CD4-positive, alpha-beta T cell treated with Interleukin-10 for 1 hour (primary cell): ENCODE data around the gene RASSF10.

Experiments
- DNase-seq: peaks from one replicate; pipeline ENCODE4 v3.0.0-alpha.2; 2020

RASSF10 gene

GRCh38 chr11:13008625-13009475, at the start of gene RASSF10:
Gene RASSF10 (plus strand): TSS chr11:13009316. CDS start chr11:13009577, 261 bp downstream.
- no peak for DNase-seq

- DNase-seq: no peak
These were observed 47.5 kb upstream of the RASSF10 start for GRCh38 chr11:12961615-12962014.

- no peak for DNase-seq
These were observed 46.8 kb upstream of the RASSF10 start for GRCh38 chr11:12962306-12962705.

- DNase-seq: no peak
These were observed 46.1 kb upstream of the RASSF10 start for GRCh38 chr11:12963051-12963450.

GRCh38 chr11:12963792-12964536, 45.2 kb upstream of the RASSF10 start:
- peak; percentile 60 for DNase-seq

GRCh38 chr11:12964650-12965049, 44.5 kb upstream of the RASSF10 start:
- no peak for DNase-seq

GRCh38 chr11:12966002-12966401, 43.1 kb upstream of the RASSF10 start:
- DNase-seq: no peak

- no peak for DNase-seq
These were observed 41.0 kb upstream of the RASSF10 start for GRCh38 chr11:12968101-12968500.

GRCh38 chr11:12968826-12969225, 40.3 kb upstream of the RASSF10 start:
- no peak for DNase-seq

- no peak for DNase-seq
These were observed 37.2 kb upstream of the RASSF10 start for GRCh38 chr11:12971955-12972354.

- DNase-seq: no peak
These were observed 35.5 kb upstream of the RASSF10 start for GRCh38 chr11:12973528-12974181.

- no peak for DNase-seq
These were observed 33.9 kb upstream of the RASSF10 start for GRCh38 chr11:12975195-12975594.

GRCh38 chr11:12979928-12980689, 29.0 kb upstream of the RASSF10 start:
- no peak for DNase-seq

- no peak for DNase-seq
These were observed 27.2 kb upstream of the RASSF10 start for GRCh38 chr11:12981676-12982522.

- no peak for DNase-seq
These were observed 25.8 kb upstream of the RASSF10 start for GRCh38 chr11:12983336-12983735.

GRCh38 chr11:12986194-12986898, 22.8 kb upstream of the RASSF10 start:
- DNase-seq: no peak

- no peak for DNase-seq
These were observed 19.5 kb upstream of the RASSF10 start for GRCh38 chr11:12989428-12990161.

GRCh38 chr11:12990162-12990480, 19.0 kb upstream of the RASSF10 start:
- no peak for DNase-seq

- DNase-seq: no peak
These were observed 17.7 kb upstream of the RASSF10 start for GRCh38 chr11:12991426-12991825.

- DNase-seq: no peak
These were observed 15.5 kb upstream of the RASSF10 start for GRCh38 chr11:12993626-12994025.

- no peak for DNase-seq
These were observed 14.6 kb upstream of the RASSF10 start for GRCh38 chr11:12994476-12994875.
